ENCODE data around the gene KLLN. TPM values are rescaled to one million over a fixed set of nuclear protein-coding genes. Genes with fewer than 3 reads are reported as not detected.

KLLN gene
- total RNA-seq, 3 donors from 2014 or later (not counting 1 experiment from before 2014, with no cell fraction given), result 0.68 to 0.73 (median 0.70) TPM

DNA sequence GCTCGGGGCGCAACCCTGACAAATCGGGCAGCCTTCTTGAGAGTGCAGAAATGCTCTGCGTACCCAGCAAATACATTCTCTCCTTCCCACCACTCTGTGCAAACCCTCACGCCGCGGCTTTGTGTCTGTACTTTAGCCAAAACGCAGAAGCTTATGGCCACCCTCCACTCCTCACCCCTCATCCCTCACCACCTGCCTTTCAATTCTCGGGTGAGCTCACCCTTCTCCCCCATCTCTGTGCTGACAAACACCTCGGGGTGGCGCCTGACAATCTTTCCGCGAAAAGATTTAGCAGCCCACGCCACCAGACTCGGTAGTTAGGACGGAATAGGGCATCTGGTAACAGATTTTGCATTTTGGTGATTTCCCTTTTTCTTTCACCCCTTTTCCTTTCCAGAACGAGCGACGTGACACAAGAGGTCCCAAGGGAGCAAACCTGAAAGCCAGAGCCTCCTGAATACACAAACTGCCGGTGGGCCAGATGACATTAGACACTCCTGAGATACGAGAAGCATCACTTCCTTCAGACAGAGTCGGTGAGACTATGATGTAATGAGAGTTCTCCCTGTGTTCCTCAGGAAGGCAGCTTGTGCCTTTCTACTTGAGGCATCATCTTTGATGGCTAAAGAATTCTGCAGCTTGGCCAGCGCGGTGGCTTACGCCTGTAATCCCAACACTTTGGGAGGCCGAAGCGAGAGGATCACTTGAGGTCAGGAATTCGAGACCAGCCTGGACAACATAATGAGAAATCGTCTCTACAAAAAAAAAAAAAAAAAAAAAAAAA, 44.6 kb downstream of the KLLN start:
- Mint-ChIP-seq H3K4me1 (peaks cover 38 to 41% of the 10 kb centered on the region in 2 donors), H3K4me3 (peak overlapping the region; percentile 95), H3K27ac (peak overlapping the region; percentile 96 to 97), H3K27me3 (ENCODE audit: low read depth in 2 of 2) (peaks cover 0 to 2% of the 10 kb centered on the region in 2 donors), H3K36me3 (no peaks in the 10 kb centered on the region), H3K9me3 (no peaks in the 10 kb centered on the region)
- H3K27ac ChIP-seq (ENCODE audit: low read length), result peak overlapping the region; percentile 84
- peaks cover 7% of the 10 kb centered on the region for H3K36me3 ChIP-seq (ENCODE audit: control insufficient read depth, insufficient read depth, low read length)
- peak overlapping the region; percentile 80 for H3K4me3 ChIP-seq (ENCODE audit: low read length)
- H3K4me1 ChIP-seq (ENCODE audit: control insufficient read depth, insufficient read depth, low read length), result peaks cover 12% of the 10 kb centered on the region
- WGBS (ENCODE audit: insufficient coverage), result 17% methylated on average over 27 of the region's 29 CpGs
- DNase-seq (peak; percentile 55 to 80), ATAC-seq (peak; percentile 65 to 75 (median 67))
- TF ChIP-seq, protein P1, sequence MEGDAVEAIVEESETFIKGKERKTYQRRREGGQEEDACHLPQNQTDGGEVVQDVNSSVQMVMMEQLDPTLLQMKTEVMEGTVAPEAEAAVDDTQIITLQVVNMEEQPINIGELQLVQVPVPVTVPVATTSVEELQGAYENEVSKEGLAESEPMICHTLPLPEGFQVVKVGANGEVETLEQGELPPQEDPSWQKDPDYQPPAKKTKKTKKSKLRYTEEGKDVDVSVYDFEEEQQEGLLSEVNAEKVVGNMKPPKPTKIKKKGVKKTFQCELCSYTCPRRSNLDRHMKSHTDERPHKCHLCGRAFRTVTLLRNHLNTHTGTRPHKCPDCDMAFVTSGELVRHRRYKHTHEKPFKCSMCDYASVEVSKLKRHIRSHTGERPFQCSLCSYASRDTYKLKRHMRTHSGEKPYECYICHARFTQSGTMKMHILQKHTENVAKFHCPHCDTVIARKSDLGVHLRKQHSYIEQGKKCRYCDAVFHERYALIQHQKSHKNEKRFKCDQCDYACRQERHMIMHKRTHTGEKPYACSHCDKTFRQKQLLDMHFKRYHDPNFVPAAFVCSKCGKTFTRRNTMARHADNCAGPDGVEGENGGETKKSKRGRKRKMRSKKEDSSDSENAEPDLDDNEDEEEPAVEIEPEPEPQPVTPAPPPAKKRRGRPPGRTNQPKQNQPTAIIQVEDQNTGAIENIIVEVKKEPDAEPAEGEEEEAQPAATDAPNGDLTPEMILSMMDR (IDR thresholded peaks at IDR 0.05), result no peak
- H3K27me3 ChIP-seq (ENCODE audit: control insufficient read depth, insufficient read depth, low read length), result no peaks in the 10 kb centered on the region
- intact Hi-C loops (cut with micrococcal nuclease), result loop anchor here (1.0 to 5.0 kb wide), 2 partner anchors 45 to 1174 kb away; partner anchors contain the start of genes FAS, KLLN and PTEN
- H3K9me3 ChIP-seq (ENCODE audit: control insufficient read depth, insufficient read depth, low read length), result no peaks in the 10 kb centered on the region

DNA sequence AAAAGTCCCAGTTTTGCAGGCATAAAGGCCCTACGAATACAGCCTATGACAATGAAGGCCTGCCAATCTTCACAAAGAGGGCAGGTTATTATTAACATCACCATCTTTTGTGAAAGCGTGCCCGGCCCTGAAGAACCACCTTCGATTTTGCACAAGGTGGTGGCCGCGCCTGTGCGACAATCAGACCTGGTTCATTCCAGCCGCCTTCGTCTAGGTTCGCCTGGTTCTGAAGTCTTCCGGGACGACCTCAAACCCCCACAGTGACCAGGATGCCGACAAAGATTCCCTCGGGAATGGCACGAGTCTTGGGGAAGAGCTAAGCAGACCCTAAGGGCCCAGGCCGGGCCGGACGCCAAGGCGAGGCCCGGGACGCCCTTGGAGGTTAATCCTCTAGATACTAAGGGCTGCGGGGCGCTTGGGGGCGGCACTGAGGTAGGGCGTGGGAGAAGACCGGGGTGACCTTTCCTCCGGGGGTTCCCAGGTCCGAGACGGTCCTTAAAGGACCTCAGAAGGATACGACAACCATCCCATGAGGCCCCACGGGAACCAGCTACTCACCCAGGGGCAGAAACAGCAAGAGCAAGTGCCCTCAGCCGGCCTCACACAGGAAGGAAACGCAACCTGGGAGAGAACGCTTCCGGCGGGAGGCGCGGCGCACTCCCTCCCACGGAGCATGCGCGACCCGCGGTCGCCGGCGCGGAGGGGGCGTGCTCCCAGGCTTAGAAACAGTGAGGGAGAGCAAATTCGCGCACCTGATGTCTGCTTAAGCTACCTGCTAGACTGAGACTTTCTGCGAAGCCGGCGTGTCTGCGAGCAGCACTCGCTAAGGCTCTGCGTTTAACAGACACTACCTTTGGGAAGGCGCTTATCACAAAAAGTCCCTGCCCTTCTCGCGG, 45.5 kb downstream of the KLLN start, which contains the start of gene ATAD1:
ATAD1 (minus strand) TSS at position 618 of the 896 bp plus-strand sequence. CDS start 3,627 bp downstream, outside the sequence.
- ATAC-seq, result peak; percentile 78 to 92 (median 86)
- peak; percentile 82 to 96 for DNase-seq
- WGBS (ENCODE audit: insufficient coverage), result under 1% methylated on average over 60 of the region's 60 CpGs
- peaks cover 38 to 41% of the 10 kb centered on the region in 2 donors for H3K4me1 Mint-ChIP-seq
- no peaks in the 10 kb centered on the region for H3K9me3 Mint-ChIP-seq
- TF ChIP-seq, protein P1 (IDR thresholded peaks at IDR 0.05), result no peak
- H3K27me3 ChIP-seq (ENCODE audit: control insufficient read depth, insufficient read depth, low read length), result no peaks in the 10 kb centered on the region
- H3K27ac Mint-ChIP-seq, result peak within 1 kb of the TSS; percentile 96 to 97
- no peaks in the 10 kb centered on the region for H3K9me3 ChIP-seq (ENCODE audit: control insufficient read depth, insufficient read depth, low read length)
- H3K4me1 ChIP-seq (ENCODE audit: control insufficient read depth, insufficient read depth, low read length), result peaks cover 12% of the 10 kb centered on the region
- peak within 1 kb of the TSS; percentile 95 for H3K4me3 Mint-ChIP-seq
- intact Hi-C loops (cut with micrococcal nuclease), result loop anchor here (1.0 to 5.0 kb wide), 2 partner anchors 45 to 1174 kb away; partner anchors contain the start of genes FAS, KLLN and PTEN
- no peaks in the 10 kb centered on the region for H3K36me3 Mint-ChIP-seq
- H3K4me3 ChIP-seq (ENCODE audit: low read length), result peak within 1 kb of the TSS; percentile 80
- peak within 1 kb of the TSS; percentile 84 for H3K27ac ChIP-seq (ENCODE audit: low read length)
- peaks cover 7% of the 10 kb centered on the region for H3K36me3 ChIP-seq (ENCODE audit: control insufficient read depth, insufficient read depth, low read length)
- peaks cover 0 to 2% of the 10 kb centered on the region in 2 donors for H3K27me3 Mint-ChIP-seq (ENCODE audit: low read depth in 2 of 2)

DNA sequence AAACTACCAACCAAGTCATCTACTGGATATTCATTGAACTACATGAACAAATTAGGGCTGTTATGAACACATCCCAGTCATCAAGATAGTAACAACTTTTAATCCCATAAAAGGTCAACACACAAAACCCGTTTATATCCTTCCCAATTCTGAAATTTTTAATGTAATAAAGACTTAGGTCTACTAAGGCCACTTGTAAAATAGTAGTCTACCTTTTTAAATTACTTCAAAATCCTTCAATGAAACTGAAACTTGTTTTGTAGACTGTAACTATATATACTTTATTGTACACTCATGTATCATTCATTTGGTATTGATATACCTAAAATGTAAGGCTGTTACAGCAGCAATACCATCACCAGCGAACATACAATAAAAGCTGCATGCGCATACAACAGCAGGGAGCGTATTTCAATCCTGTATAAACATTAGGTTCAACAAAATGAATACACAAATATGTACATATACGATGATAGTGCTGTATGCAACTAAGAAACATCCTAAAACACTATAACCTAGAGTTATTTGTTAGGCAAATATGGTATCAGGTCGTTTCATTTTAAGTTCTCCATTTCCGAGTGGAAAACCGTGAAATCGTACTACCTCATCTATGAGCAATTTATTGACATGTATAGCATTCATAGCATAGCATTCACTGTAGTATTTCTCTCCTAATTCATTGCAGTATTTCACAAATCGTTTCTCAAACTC, 46.3 kb downstream of the KLLN start:
- peak overlapping the region; percentile 84 for H3K27ac ChIP-seq (ENCODE audit: low read length)
- intact Hi-C loops (cut with micrococcal nuclease), result loop anchor here (5.0 kb wide), 1 partner anchor 1175 kb away; the partner anchor contains the start of gene FAS
- H3K9me3 Mint-ChIP-seq, result no peaks in the 10 kb centered on the region
- TF ChIP-seq, protein P1 (IDR thresholded peaks at IDR 0.05), result no peak
- WGBS (ENCODE audit: insufficient coverage), result 9% methylated on average over 5 of the region's 10 CpGs
- H3K36me3 Mint-ChIP-seq, result no peaks in the 10 kb centered on the region
- no peaks in the 10 kb centered on the region for H3K27me3 Mint-ChIP-seq (ENCODE audit: low read depth in 2 of 2)
- peaks cover 12% of the 10 kb centered on the region for H3K4me1 ChIP-seq (ENCODE audit: control insufficient read depth, insufficient read depth, low read length)
- no peaks in the 10 kb centered on the region for H3K9me3 ChIP-seq (ENCODE audit: control insufficient read depth, insufficient read depth, low read length)
- peak overlapping the region; percentile 95 for H3K4me3 Mint-ChIP-seq
- DNase-seq, result peak in 1 of 2 donors; percentile 17
- peaks cover 38 to 41% of the 10 kb centered on the region in 2 donors for H3K4me1 Mint-ChIP-seq
- no peaks in the 10 kb centered on the region for H3K27me3 ChIP-seq (ENCODE audit: control insufficient read depth, insufficient read depth, low read length)
- H3K36me3 ChIP-seq (ENCODE audit: control insufficient read depth, insufficient read depth, low read length), result peaks cover 11% of the 10 kb centered on the region
- H3K4me3 ChIP-seq (ENCODE audit: low read length), result peak overlapping the region; percentile 80
- no peak for ATAC-seq
- peak overlapping the region; percentile 96 to 97 for H3K27ac Mint-ChIP-seq

Data from natural killer cell (primary cell).